ENCODE data around the gene OPN1MW3.

- TF ChIP-seq, protein P1, sequence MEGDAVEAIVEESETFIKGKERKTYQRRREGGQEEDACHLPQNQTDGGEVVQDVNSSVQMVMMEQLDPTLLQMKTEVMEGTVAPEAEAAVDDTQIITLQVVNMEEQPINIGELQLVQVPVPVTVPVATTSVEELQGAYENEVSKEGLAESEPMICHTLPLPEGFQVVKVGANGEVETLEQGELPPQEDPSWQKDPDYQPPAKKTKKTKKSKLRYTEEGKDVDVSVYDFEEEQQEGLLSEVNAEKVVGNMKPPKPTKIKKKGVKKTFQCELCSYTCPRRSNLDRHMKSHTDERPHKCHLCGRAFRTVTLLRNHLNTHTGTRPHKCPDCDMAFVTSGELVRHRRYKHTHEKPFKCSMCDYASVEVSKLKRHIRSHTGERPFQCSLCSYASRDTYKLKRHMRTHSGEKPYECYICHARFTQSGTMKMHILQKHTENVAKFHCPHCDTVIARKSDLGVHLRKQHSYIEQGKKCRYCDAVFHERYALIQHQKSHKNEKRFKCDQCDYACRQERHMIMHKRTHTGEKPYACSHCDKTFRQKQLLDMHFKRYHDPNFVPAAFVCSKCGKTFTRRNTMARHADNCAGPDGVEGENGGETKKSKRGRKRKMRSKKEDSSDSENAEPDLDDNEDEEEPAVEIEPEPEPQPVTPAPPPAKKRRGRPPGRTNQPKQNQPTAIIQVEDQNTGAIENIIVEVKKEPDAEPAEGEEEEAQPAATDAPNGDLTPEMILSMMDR (conservative IDR thresholded peaks at IDR 0.05), result no peak
- no peak for TF ChIP-seq ZFX (IDR thresholded peaks at IDR 0.05)
Measured at GRCh38 chrX:154295664-154296310, 38.4 kb downstream of the OPN1MW3 start, which contains the start of gene TKTL1.

Measured in C4-2B (cell line).